HepG2 (cell line): Measurements from ENCODE around the gene ART5. TPM values are rescaled to one million over a fixed set of nuclear protein-coding genes. Genes with fewer than 3 reads are reported as not detected.

Experiments
- ETV6 ChIP-seq: sonication (generic); formaldehyde crosslinking; conservative IDR thresholded peaks from 2 replicates; pipeline ENCODE4 v1.4.0; 2020; ENCODE audit warnings: missing genetic modification reagents
- HMGA1 ChIP-seq: sonication (generic); formaldehyde crosslinking; conservative IDR thresholded peaks from 2 replicates; pipeline ENCODE4 v1.4.0; 2020; ENCODE audit warnings: missing genetic modification reagents
- IRF2 ChIP-seq: IDR thresholded peaks from 2 replicates; pipeline ENCODE4 v1.6.1; 2018; ENCODE audit warnings: missing genetic modification reagents, missing compliant biosample characterization
- MAFF ChIP-seq: IDR thresholded peaks from 2 replicates; pipeline ENCODE4 v1.6.1; 2011; ENCODE audit warnings: low read depth, low read length, improper control_type of control experiment
- MED1 ChIP-seq: sonication (generic); formaldehyde crosslinking; IDR thresholded peaks from 2 replicates; pipeline ENCODE4 v1.4.0; 2020; ENCODE audit warnings: missing genetic modification reagents
- NFKBIZ ChIP-seq: IDR thresholded peaks from 2 replicates; pipeline ENCODE4 v1.6.1; 2018; ENCODE audit warnings: missing genetic modification reagents, missing compliant biosample characterization
- NR1H2 ChIP-seq: sonication (generic); formaldehyde crosslinking; IDR thresholded peaks from 2 replicates; pipeline ENCODE4 v1.8.1; 2022; ENCODE audit warnings: low read depth, missing genetic modification reagents, borderline replicate concordance
- PHF20 ChIP-seq: sonication (generic); formaldehyde crosslinking; IDR thresholded peaks from 2 replicates; pipeline ENCODE4 v1.5.0; 2020; ENCODE audit warnings: mild to moderate bottlenecking, missing genetic modification reagents
- RFX1 ChIP-seq: fragments of 450-650 bp; IDR thresholded peaks from 2 replicates; pipeline ENCODE4 v1.6.1; 2017
- ZMYM2 ChIP-seq: sonication (generic); formaldehyde crosslinking; IDR thresholded peaks from 2 replicates; pipeline ENCODE4 v1.8.0; 2022; ENCODE audit warnings: mild to moderate bottlenecking, missing genetic modification reagents
- ZNF724P ChIP-seq: sonication (generic); formaldehyde crosslinking; IDR thresholded peaks from 2 replicates; pipeline ENCODE4 v1.8.0; 2022; ENCODE audit warnings: missing genetic modification reagents, borderline replicate concordance
- ZNF773 ChIP-seq: sonication (generic); formaldehyde crosslinking; IDR thresholded peaks from 2 replicates; pipeline ENCODE4 v1.4.0; 2020; ENCODE audit warnings: missing genetic modification reagents, borderline replicate concordance
- polyA plus RNA-seq, 8 experiments: library from polyadenylated mRNA; depleted of rRNA in 3 of 8; stranded (reverse) in 7 of 8; unstranded in 1 of 8; fragments of >200 nt; fragmentation: Illumina TruSeq in 4 of 8; extraction: Trizol in 4 of 8; gene quantifications; 2 replicates each; pipeline versions ENCODE4 v1.2.1 to v1.2.3, GENCODE V29; 2011 to 2016; ENCODE audit warnings: low read depth in 4 of 8, missing spikeins in 1 of 8, mixed read lengths in 1 of 8; ENCODE audit not compliant: insufficient read depth in 1 of 8
- total RNA-seq, 5 experiments: library from RNA; depleted of rRNA; stranded (reverse); fragments of >200 nt; fragmentation: Illumina TruSeq; extraction: Trizol; gene quantifications; 2 replicates each; pipeline ENCODE4 v1.2.3, GENCODE V29; 2016; ENCODE audit warnings: low read depth in 1 of 5
- TF ChIP-seq, protein P1 (sequence below): IDR thresholded peaks from 2 replicates; pipeline ENCODE4 v1.6.1; 2016; ENCODE audit warnings: missing compliant biosample characterization, missing genetic modification reagents, borderline replicate concordance
- TF ChIP-seq, protein P2 (sequence below): sonication (generic); formaldehyde crosslinking; IDR thresholded peaks from 2 replicates; pipeline ENCODE4 v1.4.0; 2020; ENCODE audit warnings: missing genetic modification reagents
- TF ChIP-seq, protein P3 (sequence below): sonication (generic); formaldehyde crosslinking; IDR thresholded peaks from 2 replicates; pipeline ENCODE4 v1.4.0; 2020; ENCODE audit warnings: mild to moderate bottlenecking, missing genetic modification reagents

ART5 gene
- total and polyA plus RNA-seq, 2 of the 13 experiments (the other 11 are each of a cell fraction or from before 2014, with no cell fraction given) = 0.55 to 0.93 TPM

DNA sequence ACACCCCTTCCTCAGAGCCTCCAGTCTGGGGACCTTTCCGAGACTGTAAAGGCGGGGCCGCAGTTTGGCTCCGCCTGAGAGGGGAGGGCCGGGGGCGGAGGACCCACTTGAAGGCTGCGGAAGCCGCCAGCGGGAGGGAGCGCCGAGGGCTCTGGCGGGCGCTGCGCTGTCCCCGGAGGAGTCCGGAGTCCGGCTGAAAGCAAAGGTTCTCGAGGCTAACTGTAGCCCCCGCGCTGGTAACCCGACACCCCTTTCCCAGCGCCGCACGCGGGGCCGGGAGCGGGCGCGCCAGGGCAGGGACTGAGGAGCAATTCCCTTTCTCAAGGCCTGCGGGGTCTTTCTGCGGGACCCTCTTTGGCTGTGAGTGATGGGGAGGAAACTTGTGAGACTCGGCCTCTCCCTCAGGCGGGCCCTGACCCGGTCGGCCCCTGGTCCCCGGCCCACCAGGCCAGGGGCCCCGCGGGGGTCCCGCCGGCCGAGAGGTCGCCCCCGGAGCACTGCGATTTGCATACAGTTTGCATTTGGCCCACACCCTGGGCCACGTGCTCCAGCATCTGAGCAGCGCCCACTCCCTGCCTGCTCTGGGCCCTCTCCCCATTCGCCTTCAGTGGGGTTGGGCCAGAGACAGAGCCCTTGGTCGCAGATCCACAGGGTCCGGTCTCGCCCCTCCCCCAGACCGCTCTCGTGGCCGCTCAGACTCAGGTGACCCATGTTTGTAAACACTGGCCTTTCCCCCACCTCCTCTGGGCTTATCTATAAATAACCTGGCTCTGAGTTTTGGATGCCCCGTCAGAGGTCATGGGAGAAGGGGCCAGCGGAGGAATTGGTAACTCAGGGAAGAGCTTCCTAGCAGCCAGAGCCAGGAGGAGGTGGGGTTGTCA is 519 bp upstream of the ART5 start (continued):
- TF ChIP-seq IRF2 (CRISPR knock-in tag) (no peak), ZMYM2 (CRISPR knock-in tag) (no peak), ZNF773 (CRISPR knock-in tag) (no peak), RFX1 (no peak), ZNF724P (CRISPR knock-in tag) (no peak), HMGA1 (CRISPR knock-in tag) (no peak), NFKBIZ (CRISPR knock-in tag) (no peak), ETV6 (CRISPR knock-in tag) (no peak), PHF20 (CRISPR knock-in tag) (0 out of 2 replicates have a peak, but pooled peaks have one; percentile 35), NR1H2 (no peak), MED1 (CRISPR knock-in tag) (peak; percentile 45; the same call in 1 of the 2 replicates), MAFF (no peak)
- TF ChIP-seq, protein P1, sequence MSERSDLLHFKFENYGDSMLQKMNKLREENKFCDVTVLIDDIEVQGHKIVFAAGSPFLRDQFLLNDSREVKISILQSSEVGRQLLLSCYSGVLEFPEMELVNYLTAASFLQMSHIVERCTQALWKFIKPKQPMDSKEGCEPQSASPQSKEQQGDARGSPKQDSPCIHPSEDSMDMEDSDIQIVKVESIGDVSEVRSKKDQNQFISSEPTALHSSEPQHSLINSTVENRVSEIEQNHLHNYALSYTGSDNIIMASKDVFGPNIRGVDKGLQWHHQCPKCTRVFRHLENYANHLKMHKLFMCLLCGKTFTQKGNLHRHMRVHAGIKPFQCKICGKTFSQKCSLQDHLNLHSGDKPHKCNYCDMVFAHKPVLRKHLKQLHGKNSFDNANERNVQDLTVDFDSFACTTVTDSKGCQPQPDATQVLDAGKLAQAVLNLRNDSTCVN = no peak
- TF ChIP-seq, protein P2, sequence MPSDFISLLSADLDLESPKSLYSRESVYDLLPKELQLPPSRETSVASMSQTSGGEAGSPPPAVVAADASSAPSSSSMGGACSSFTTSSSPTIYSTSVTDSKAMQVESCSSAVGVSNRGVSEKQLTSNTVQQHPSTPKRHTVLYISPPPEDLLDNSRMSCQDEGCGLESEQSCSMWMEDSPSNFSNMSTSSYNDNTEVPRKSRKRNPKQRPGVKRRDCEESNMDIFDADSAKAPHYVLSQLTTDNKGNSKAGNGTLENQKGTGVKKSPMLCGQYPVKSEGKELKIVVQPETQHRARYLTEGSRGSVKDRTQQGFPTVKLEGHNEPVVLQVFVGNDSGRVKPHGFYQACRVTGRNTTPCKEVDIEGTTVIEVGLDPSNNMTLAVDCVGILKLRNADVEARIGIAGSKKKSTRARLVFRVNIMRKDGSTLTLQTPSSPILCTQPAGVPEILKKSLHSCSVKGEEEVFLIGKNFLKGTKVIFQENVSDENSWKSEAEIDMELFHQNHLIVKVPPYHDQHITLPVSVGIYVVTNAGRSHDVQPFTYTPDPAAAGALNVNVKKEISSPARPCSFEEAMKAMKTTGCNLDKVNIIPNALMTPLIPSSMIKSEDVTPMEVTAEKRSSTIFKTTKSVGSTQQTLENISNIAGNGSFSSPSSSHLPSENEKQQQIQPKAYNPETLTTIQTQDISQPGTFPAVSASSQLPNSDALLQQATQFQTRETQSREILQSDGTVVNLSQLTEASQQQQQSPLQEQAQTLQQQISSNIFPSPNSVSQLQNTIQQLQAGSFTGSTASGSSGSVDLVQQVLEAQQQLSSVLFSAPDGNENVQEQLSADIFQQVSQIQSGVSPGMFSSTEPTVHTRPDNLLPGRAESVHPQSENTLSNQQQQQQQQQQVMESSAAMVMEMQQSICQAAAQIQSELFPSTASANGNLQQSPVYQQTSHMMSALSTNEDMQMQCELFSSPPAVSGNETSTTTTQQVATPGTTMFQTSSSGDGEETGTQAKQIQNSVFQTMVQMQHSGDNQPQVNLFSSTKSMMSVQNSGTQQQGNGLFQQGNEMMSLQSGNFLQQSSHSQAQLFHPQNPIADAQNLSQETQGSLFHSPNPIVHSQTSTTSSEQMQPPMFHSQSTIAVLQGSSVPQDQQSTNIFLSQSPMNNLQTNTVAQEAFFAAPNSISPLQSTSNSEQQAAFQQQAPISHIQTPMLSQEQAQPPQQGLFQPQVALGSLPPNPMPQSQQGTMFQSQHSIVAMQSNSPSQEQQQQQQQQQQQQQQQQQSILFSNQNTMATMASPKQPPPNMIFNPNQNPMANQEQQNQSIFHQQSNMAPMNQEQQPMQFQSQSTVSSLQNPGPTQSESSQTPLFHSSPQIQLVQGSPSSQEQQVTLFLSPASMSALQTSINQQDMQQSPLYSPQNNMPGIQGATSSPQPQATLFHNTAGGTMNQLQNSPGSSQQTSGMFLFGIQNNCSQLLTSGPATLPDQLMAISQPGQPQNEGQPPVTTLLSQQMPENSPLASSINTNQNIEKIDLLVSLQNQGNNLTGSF (CRISPR knock-in tag) = no peak
- TF ChIP-seq, protein P3, sequence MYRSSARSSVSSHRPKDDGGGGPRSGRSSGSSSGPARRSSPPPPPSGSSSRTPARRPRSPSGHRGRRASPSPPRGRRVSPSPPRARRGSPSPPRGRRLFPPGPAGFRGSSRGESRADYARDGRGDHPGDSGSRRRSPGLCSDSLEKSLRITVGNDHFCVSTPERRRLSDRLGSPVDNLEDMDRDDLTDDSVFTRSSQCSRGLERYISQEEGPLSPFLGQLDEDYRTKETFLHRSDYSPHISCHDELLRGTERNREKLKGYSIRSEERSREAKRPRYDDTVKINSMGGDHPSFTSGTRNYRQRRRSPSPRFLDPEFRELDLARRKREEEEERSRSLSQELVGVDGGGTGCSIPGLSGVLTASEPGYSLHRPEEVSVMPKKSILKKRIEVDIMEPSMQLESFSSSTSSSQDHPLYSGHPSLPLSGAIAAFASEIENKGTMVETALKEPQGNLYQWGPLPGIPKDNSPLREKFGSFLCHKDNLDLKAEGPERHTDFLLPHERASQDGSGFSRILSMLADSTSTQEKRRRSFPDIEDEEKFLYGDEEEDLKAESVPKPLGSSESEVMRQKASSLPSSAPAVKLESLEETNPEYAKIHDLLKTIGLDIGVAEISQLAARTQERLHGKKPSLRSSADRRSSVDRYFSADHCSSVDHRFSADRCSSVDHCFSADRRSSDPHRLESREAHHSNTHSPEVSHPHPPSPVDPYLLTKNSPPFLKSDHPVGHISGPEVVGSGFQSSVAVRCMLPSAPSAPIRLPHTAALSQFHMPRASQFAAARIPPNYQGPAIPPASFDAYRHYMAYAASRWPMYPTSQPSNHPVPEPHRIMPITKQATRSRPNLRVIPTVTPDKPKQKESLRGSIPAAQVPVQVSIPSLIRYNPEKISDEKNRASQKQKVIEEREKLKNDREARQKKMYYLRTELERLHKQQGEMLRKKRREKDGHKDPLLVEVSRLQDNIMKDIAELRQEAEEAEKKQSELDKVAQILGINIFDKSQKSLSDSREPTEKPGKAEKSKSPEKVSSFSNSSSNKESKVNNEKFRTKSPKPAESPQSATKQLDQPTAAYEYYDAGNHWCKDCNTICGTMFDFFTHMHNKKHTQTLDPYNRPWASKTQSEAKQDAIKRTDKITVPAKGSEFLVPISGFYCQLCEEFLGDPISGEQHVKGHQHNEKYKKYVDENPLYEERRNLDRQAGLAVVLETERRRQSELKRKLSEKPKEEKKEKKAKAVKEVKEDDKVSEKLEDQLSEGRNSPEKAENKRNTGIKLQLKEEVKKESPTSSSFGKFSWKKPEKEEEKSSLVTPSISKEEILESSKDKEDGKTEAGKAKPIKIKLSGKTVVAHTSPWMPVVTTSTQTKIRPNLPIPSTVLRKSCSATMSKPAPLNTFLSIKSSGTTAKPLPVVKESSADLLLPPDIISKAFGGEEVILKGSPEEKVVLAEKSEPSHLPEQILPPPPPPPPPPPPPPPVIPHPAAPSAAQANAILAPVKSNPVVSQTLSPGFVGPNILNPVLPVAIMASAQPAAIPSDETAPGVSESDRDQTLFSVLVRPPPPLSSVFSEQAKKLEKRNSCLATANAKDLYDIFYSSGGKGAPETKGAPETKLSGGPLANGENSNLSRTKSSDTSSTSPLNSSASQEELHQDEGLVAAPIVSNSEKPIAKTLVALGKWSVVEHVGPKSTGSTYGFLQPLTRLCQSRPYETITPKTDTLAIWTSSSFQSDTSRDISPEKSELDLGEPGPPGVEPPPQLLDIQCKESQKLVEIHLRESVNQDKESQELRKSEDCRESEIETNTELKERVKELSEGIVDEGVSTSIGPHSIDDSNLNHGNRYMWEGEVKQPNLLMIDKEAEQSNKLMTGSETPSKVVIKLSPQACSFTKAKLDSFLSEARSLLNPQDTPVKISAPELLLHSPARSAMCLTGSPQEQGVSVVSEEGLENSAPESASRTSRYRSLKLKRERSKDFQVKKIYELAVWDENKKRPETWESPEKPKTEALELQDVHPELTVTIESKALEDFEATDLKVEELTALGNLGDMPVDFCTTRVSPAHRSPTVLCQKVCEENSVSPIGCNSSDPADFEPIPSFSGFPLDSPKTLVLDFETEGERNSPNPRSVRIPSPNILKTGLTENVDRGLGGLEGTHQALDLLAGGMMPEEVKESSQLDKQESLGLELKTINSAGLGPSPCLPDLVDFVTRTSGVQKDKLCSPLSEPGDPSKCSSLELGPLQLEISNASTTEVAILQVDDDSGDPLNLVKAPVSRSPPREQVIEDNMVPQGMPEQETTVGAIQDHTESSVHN (CRISPR knock-in tag) = no peak; the same call in 1 of the 2 replicates
